GM13977 (cell line): ENCODE results near the gene ABLIM2.

Source experiments
- DNase-seq: peaks from one replicate; pipeline ENCODE4 v3.0.0; 2012; ENCODE audit warnings: low spot score
- CTCF ChIP-seq: IDR thresholded peaks from 2 replicates; pipeline ENCODE4 v1.5.1; 2012; ENCODE audit warnings: mild to moderate bottlenecking, control low read depth; ENCODE audit not compliant: insufficient read depth; ENCODE audit errors: extremely low read depth, missing control alignments
- in situ Hi-C: fragments of 300-500 bp; cut with MboI; formaldehyde crosslinking; loops from one replicate; pipeline ENCODE4 v1.12.0; 2022; ENCODE audit warnings: low sequenced_read_pairs, low pct_unique_long_range_greater_than_20kb, mixed read lengths, inconsistent platforms; ENCODE audit not compliant: unreplicated experiment

ABLIM2 gene

DNA sequence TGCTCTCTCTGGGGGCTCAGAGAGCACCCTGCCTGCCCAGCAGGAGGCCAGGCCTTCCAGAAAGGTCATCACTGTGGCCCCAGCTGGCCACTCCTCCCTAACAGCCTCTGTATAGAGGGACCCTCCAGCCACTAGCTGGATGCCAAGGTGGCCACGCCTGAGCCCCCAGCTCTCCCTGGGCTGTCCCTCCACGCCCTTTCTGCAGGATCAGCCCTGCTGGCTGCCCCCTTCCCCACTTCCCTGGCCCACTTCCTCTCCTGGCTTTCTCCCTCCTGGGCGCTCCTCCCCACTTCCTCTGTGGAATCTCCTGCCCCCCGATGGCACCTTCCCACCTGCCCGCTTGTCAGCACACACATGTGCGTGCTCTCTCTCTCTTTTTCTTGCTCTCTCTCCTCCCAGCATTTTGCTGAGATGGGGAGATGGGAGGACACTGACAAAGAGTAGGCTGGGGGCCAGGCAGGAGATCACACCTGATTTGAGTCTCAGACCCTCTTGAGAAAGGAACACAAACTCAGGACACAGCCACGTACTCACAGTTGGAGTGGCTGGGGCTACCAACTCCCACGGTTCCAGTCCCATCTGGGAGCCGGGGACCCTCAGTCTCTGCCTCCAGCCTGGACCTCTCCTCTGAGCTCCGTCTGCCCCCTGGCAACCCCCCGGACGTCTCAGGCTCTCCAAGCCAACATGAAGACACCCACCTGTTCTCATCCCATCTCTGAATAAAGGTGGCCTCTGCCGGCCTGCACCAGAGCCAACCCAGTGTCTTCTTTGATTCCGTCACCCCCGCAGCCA, 156.9 kb downstream of the ABLIM2 start:
- no peak for DNase-seq
- TF ChIP-seq CTCF, result no peak
- in situ Hi-C loops, result no loop called here

GRCh38 chr4:8000721-8001491, 157.7 kb downstream of the ABLIM2 start:
- no peak for TF ChIP-seq CTCF
- DNase-seq, result no peak
- in situ Hi-C loops, result no loop called here

DNA sequence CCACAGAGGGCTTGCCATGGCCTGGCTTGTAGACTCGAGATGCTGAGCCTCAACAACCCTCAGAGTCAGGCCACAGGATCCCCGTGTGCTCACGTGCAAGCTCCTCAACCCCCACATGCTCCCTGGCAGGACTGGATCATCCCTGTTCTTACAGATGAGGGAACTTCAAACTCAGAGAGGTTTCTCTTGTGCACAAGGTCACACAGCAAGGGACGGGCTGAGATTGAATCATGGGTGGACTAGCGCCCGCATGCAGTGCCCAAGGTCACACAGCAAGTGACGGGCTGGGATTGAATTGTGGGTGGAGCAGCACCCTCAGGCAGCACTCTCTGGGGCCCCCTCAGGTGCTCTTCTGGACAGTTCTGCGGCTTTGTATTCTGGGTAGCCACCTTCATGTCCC, 158.4 kb downstream of the ABLIM2 start:
- in situ Hi-C loops, result no loop called here
- TF ChIP-seq CTCF, result no peak
- DNase-seq, result no peak

GRCh38 chr4:7999695-8000094, 158.9 kb downstream of the ABLIM2 start:
- in situ Hi-C loops, result no loop called here
- no peak for TF ChIP-seq CTCF
- DNase-seq, result no peak

DNA sequence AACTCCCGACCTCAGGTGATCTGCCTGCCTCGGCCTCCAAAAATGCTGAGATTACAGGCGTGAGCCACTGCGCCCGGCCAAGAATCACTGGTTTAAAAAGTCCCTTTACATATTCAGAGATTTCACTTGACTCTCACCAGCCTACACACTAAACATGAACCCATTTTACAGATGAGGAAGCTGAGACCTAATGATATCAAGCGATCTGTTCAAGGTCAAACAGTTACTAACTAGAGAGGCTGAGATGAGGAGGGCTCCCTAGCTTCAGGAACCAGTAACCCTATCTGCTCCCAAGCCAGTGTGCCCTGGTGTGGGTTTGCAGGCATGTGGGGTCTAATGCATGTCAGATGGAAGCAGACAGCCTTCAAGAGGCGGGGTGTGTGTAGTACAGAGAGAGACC, 159.3 kb downstream of the ABLIM2 start:
- no peak for TF ChIP-seq CTCF
- DNase-seq, result no peak
- in situ Hi-C loops, result no loop called here

- in situ Hi-C loops, result no loop called here
- TF ChIP-seq CTCF, result no peak
Observed at GRCh38 chr4:7998447-7998846, 160.2 kb downstream of the ABLIM2 start.

More at GRCh38 chr4:7998447-7998846, 160.2 kb downstream of the ABLIM2 start:
- DNase-seq, result no peak
